Cardiac fibroblast (primary cell): ENCODE data around the gene CPSF3.
A peak's percentile ranks its signal among the peaks of the same experiment; 100 is the strongest.
"Not testable (repeated sequence)": the region's sequence is repeated elsewhere in the genome, so short reads cannot be mapped to it uniquely, and the experiment has no call there.

Source experiments
- DNase-seq, 2 donors: peaks; one replicate each; pipeline versions ENCODE4 v3.0.0 to v3.0.0-alpha.2; 2010; ENCODE audit warnings: low read depth in 2 of 2
- H3K4me3 ChIP-seq, 2 donors: replicated peaks in 1 of 2; 1 replicate in 1 of 2; 2 replicates in 1 of 2; pipeline ENCODE4 v1.5.1; 2011; ENCODE audit warnings: low read depth in 2 of 2, low read length in 2 of 2, mild to moderate bottlenecking in 2 of 2, moderate library complexity in 1 of 2
- CTCF ChIP-seq: IDR thresholded peaks from one replicate; pipeline ENCODE4 v1.5.1; 2011; ENCODE audit warnings: low read depth, mild to moderate bottlenecking, low read length, inconsistent platforms

Gene CPSF3

GRCh38 chr2:9390151-9390850 lies 33.2 kb upstream of the CPSF3 start:
- TF ChIP-seq CTCF, result no peak
- H3K4me3 ChIP-seq, result no peak overlapping the region
- DNase-seq, result no peak

GRCh38 chr2:9390991-9391390 lies 32.5 kb upstream of the CPSF3 start:
- DNase-seq, result no peak
- no peak for TF ChIP-seq CTCF
- no peak overlapping the region for H3K4me3 ChIP-seq

- DNase-seq, result no peak
Observed at GRCh38 chr2:9391961-9392720, 31.3 kb upstream of the CPSF3 start.

GRCh38 chr2:9392898-9393765 lies 30.3 kb upstream of the CPSF3 start:
- no peak overlapping the region for H3K4me3 ChIP-seq
- peak; percentile 8 for TF ChIP-seq CTCF
- peak; percentile 45 to 77 for DNase-seq

More at GRCh38 chr2:9391961-9392720, 31.3 kb upstream of the CPSF3 start:
- no peak for TF ChIP-seq CTCF
- H3K4me3 ChIP-seq, result no peak overlapping the region

GRCh38 chr2:9394816-9395215 lies 28.6 kb upstream of the CPSF3 start:
- no peak overlapping the region for H3K4me3 ChIP-seq
- TF ChIP-seq CTCF, result no peak
- DNase-seq, result no peak

GRCh38 chr2:9397201-9397600 lies 26.3 kb upstream of the CPSF3 start:
- DNase-seq, result no peak
- H3K4me3 ChIP-seq, result no peak overlapping the region
- TF ChIP-seq CTCF, result no peak

- not testable (repeated sequence) for DNase-seq, H3K4me3 ChIP-seq
Observed at GRCh38 chr2:9398251-9398650, 25.2 kb upstream of the CPSF3 start.
